Activated T-helper 17 cell treated with anti-CD3 and anti-CD28 coated beads, Interleukin-2, amount 50 U/mL, for 72 hours (primary cell): ENCODE data around the gene GJB5. TPM values are rescaled to one million over a fixed set of nuclear protein-coding genes. Genes with fewer than 3 reads are reported as not detected.
"Not testable (repeated sequence)": the region's sequence is repeated elsewhere in the genome, so short reads cannot be mapped to it uniquely, and the experiment has no call there.

ENCODE experiments used
- ATAC-seq: fragments of 150-1000 bp; cut with Tn5 transposase; replicated peaks from 2 replicates; pipeline ENCODE4 v1.10.0; 2021; ENCODE audit warnings: mild to moderate bottlenecking, moderate library complexity
- H3K27ac Mint-ChIP-seq: one replicate; pipeline ENCODE4 v1.8.0; 2022; ENCODE audit warnings: mixed read lengths
- H3K27me3 Mint-ChIP-seq: one replicate; pipeline ENCODE4 v1.8.0; 2022; ENCODE audit warnings: mixed read lengths
- H3K36me3 Mint-ChIP-seq: one replicate; pipeline ENCODE4 v1.8.0; 2022; ENCODE audit warnings: low read depth, mild to moderate bottlenecking, mixed read lengths
- H3K4me1 Mint-ChIP-seq: one replicate; pipeline ENCODE4 v1.8.0; 2022; ENCODE audit warnings: mixed read lengths
- H3K4me3 Mint-ChIP-seq: one replicate; pipeline ENCODE4 v1.8.0; 2022; ENCODE audit warnings: mild to moderate bottlenecking, mixed read lengths
- H3K9me3 Mint-ChIP-seq: one replicate; pipeline ENCODE4 v1.8.0; 2022; ENCODE audit warnings: mixed read lengths
- total RNA-seq, 2 donors: library from RNA; stranded (reverse); gene quantifications; one replicate each; pipeline ENCODE4 v1.2.3, GENCODE V29; 2022

Gene GJB5
- total RNA-seq, 2 donors from 2014 or later, result not detected

DNA sequence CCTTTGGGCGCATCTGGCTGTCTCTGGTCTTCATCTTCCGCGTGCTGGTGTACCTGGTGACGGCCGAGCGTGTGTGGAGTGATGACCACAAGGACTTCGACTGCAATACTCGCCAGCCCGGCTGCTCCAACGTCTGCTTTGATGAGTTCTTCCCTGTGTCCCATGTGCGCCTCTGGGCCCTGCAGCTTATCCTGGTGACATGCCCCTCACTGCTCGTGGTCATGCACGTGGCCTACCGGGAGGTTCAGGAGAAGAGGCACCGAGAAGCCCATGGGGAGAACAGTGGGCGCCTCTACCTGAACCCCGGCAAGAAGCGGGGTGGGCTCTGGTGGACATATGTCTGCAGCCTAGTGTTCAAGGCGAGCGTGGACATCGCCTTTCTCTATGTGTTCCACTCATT, 2.5 kb downstream of the GJB5 start:
- Mint-ChIP-seq H3K36me3 (no peaks in the 10 kb centered on the region), H3K27me3 (peaks cover 14% of the 10 kb centered on the region), H3K4me3 (no peak overlapping the region), H3K9me3 (no peaks in the 10 kb centered on the region), H3K4me1 (no peaks in the 10 kb centered on the region), H3K27ac (no peak overlapping the region)
- no peak for ATAC-seq

GRCh38 chr1:34758751-34759150, 3.9 kb downstream of the GJB5 start:
- no peak for ATAC-seq
- Mint-ChIP-seq H3K4me3 (no peak overlapping the region), H3K36me3 (no peaks in the 10 kb centered on the region), H3K9me3 (no peaks in the 10 kb centered on the region), H3K27me3 (peaks cover 24% of the 10 kb centered on the region), H3K4me1 (no peaks in the 10 kb centered on the region), H3K27ac (no peak overlapping the region)

- H3K4me1 Mint-ChIP-seq, result no peaks in the 10 kb centered on the region
- no peaks in the 10 kb centered on the region for H3K9me3 Mint-ChIP-seq
- ATAC-seq, result no peak
- H3K27ac Mint-ChIP-seq, result no peak within 1 kb of the TSS
- no peaks in the 10 kb centered on the region for H3K36me3 Mint-ChIP-seq
- H3K4me3 Mint-ChIP-seq, result no peak within 1 kb of the TSS
- H3K27me3 Mint-ChIP-seq, result peaks cover 24% of the 10 kb centered on the region
Measured at GRCh38 chr1:34759503-34760357, 4.9 kb downstream of the GJB5 start, which contains the start of gene GJB4. Gene GJB4 (plus strand): TSS chr1:34759740. CDS start chr1:34761255, 1,515 bp downstream.

- Mint-ChIP-seq H3K4me1 (no peaks in the 10 kb centered on the region), H3K27me3 (peaks cover 24% of the 10 kb centered on the region), H3K4me3 (no peak overlapping the region), H3K27ac (no peak overlapping the region), H3K36me3 (no peaks in the 10 kb centered on the region), H3K9me3 (no peaks in the 10 kb centered on the region)
- no peak for ATAC-seq
Measured at GRCh38 chr1:34761176-34761761, 6.4 kb downstream of the GJB5 start.

GRCh38 chr1:34761776-34762307, 7.0 kb downstream of the GJB5 start:
- no peak overlapping the region for H3K4me3 Mint-ChIP-seq
- ATAC-seq, result no peak
- H3K27ac Mint-ChIP-seq, result no peak overlapping the region
- no peaks in the 10 kb centered on the region for H3K36me3 Mint-ChIP-seq
- peaks cover 24% of the 10 kb centered on the region for H3K27me3 Mint-ChIP-seq
- no peaks in the 10 kb centered on the region for H3K9me3 Mint-ChIP-seq
- H3K4me1 Mint-ChIP-seq, result no peaks in the 10 kb centered on the region

- Mint-ChIP-seq H3K4me3 (no peak overlapping the region), H3K27me3 (peaks cover 22% of the 10 kb centered on the region), H3K9me3 (no peaks in the 10 kb centered on the region), H3K4me1 (no peaks in the 10 kb centered on the region), H3K36me3 (no peaks in the 10 kb centered on the region), H3K27ac (no peak overlapping the region)
- no peak for ATAC-seq
Measured at GRCh38 chr1:34762474-34763141, 7.8 kb downstream of the GJB5 start.

GRCh38 chr1:34763142-34763781, 8.4 kb downstream of the GJB5 start:
- Mint-ChIP-seq H3K36me3 (no peaks in the 10 kb centered on the region), H3K4me1 (no peaks in the 10 kb centered on the region), H3K9me3 (no peaks in the 10 kb centered on the region), H3K27ac (no peak overlapping the region), H3K4me3 (no peak overlapping the region), H3K27me3 (peaks cover 19% of the 10 kb centered on the region)
- no peak for ATAC-seq

DNA sequence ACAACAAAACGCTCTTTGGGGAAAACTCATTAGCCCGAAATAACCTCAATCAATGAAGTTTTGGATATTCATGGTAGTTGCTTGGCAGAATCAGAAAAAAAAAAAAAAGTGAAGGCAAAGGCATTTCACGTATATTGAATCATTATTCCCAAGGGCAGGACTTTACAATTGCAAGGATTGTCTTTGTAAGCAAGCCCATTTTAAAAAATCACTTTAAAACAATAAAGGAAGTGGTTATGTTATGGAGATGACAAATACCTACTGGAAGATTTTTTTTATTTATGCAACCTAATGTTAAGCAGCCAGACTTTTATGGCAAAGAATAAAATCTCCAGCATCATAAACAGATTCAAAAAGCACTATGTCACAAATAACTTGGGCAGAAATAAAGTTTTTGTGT, 14.0 kb downstream of the GJB5 start:
- H3K27ac Mint-ChIP-seq, result no peak overlapping the region
- H3K36me3 Mint-ChIP-seq, result no peaks in the 10 kb centered on the region
- no peaks in the 10 kb centered on the region for H3K9me3 Mint-ChIP-seq
- H3K27me3 Mint-ChIP-seq, result peaks cover 3% of the 10 kb centered on the region
- H3K4me1 Mint-ChIP-seq, result no peaks in the 10 kb centered on the region
- ATAC-seq, result no peak
- no peak overlapping the region for H3K4me3 Mint-ChIP-seq

DNA sequence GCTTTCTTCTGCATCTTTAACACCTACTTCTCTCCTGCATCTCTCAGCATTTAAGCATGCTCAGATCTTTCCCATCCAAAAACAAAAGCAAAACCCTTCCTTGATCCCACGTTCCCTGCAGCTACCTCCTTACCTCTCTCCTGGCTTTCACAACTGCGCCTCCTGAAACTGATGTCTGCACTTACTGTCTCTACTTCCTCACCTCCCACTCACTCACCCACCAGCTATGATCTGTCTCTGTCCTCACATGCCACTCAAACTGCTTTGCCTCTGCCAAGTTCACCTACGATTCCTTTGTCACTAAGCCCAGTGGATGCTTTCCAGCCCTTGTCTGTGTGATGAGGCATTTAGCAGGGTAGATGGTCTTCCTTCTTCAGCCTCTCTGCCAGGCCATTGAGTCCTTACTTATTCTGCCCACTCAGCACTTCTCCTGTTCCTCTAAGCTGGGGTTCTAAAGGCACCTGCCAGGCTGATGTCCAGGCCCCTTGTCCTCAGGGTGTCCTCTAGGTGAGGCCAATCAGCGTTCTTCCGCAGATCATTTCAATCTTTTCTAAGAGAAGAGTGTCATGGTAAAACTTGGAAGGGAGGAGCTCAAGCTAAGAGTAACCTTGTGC, 16.2 kb downstream of the GJB5 start:
- peaks cover 3% of the 10 kb centered on the region for H3K27me3 Mint-ChIP-seq
- no peak overlapping the region for H3K4me3 Mint-ChIP-seq
- no peak for ATAC-seq
- no peak overlapping the region for H3K27ac Mint-ChIP-seq
- no peaks in the 10 kb centered on the region for H3K36me3 Mint-ChIP-seq
- H3K4me1 Mint-ChIP-seq, result no peaks in the 10 kb centered on the region
- no peaks in the 10 kb centered on the region for H3K9me3 Mint-ChIP-seq

GRCh38 chr1:34771573-34772371, 16.9 kb downstream of the GJB5 start:
- peaks cover 3% of the 10 kb centered on the region for H3K27me3 Mint-ChIP-seq
- H3K9me3 Mint-ChIP-seq, result no peaks in the 10 kb centered on the region
- H3K36me3 Mint-ChIP-seq, result no peaks in the 10 kb centered on the region
- no peak overlapping the region for H3K27ac Mint-ChIP-seq
- H3K4me1 Mint-ChIP-seq, result no peaks in the 10 kb centered on the region
- no peak overlapping the region for H3K4me3 Mint-ChIP-seq
- no peak for ATAC-seq

GRCh38 chr1:34773114-34773513, 18.3 kb downstream of the GJB5 start:
- H3K36me3 Mint-ChIP-seq, H3K4me1 Mint-ChIP-seq, H3K4me3 Mint-ChIP-seq, ATAC-seq, H3K27ac Mint-ChIP-seq, H3K27me3 Mint-ChIP-seq, H3K9me3 Mint-ChIP-seq: not testable (repeated sequence)

DNA sequence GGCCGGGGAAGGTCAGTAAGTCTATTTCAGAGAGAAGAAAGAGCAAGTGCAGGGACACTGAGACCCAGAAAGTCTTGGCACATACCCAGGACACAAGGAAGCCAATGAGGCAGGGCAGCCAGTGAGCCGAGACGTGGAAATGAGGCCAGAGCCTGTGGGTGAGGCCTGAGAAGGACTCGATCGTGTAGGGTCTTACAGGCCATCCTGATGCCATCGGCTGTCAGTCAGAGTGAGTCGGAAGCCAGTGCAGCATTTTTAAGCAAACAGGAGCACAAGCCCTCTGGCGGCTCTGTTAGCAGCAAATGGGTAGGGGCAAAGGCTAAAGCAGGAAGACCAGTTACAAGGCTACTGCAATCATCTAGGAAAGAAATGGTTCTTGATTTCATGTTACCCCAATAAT, 20.1 kb downstream of the GJB5 start:
- Mint-ChIP-seq H3K36me3 (no peaks in the 10 kb centered on the region), H3K9me3 (no peaks in the 10 kb centered on the region), H3K4me3 (no peak overlapping the region), H3K4me1 (no peaks in the 10 kb centered on the region), H3K27ac (no peak overlapping the region), H3K27me3 (peaks cover 22% of the 10 kb centered on the region)
- no peak for ATAC-seq

DNA sequence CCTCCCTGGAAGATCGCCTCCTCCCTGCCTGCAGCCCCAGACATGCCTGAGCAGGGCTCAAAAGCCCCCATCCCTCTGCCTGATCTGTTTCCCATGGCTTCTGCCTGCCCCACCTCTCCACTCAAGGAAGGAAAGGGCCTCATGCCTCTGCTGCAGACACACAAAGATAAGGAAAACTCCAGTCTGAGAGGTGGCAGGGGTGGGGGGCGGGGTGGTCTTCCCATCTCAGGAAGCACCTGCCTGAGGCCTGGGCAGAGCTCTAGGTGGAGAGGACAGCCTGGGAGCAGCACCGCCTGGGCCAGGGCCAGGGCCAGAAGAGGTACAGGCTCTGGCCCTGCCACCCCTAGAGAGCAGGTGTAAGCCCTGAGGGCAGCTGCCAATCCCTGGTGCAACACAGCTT, 22.1 kb downstream of the GJB5 start:
- Mint-ChIP-seq H3K4me1 (no peaks in the 10 kb centered on the region), H3K4me3 (no peak overlapping the region), H3K36me3 (no peaks in the 10 kb centered on the region), H3K9me3 (no peaks in the 10 kb centered on the region), H3K27ac (no peak overlapping the region), H3K27me3 (peaks cover 23% of the 10 kb centered on the region)
- no peak for ATAC-seq
